Measurements from ENCODE around the gene MRM1.

Gene MRM1

GRCh38 chr17:36631022-36631421, 29.6 kb downstream of the MRM1 start:
- no peak for DNase-seq (ENCODE audit: low read depth in 2 of 2)

- no peak for DNase-seq (ENCODE audit: low read depth in 2 of 2)
Observed at GRCh38 chr17:36632916-36633771, 31.8 kb downstream of the MRM1 start.

- DNase-seq (ENCODE audit: low read depth in 2 of 2): no peak
Observed at GRCh38 chr17:36640346-36640745, 39.0 kb downstream of the MRM1 start.

GRCh38 chr17:36640836-36641235, 39.5 kb downstream of the MRM1 start:
- DNase-seq (ENCODE audit: low read depth in 2 of 2): no peak

GRCh38 chr17:36641331-36641876, 40.0 kb downstream of the MRM1 start:
- no peak for DNase-seq (ENCODE audit: low read depth in 2 of 2)

GRCh38 chr17:36641877-36642845, 40.8 kb downstream of the MRM1 start:
- DNase-seq (ENCODE audit: low read depth in 2 of 2): no peak

- no peak for DNase-seq (ENCODE audit: low read depth in 2 of 2)
Observed at GRCh38 chr17:36643086-36643685, 41.8 kb downstream of the MRM1 start.

GRCh38 chr17:36645422-36645821, 44.0 kb downstream of the MRM1 start:
- no peak for DNase-seq (ENCODE audit: low read depth in 2 of 2)

- no peak for DNase-seq (ENCODE audit: low read depth in 2 of 2)
Observed at GRCh38 chr17:36647636-36648035, 46.3 kb downstream of the MRM1 start.

GRCh38 chr17:36650096-36650775, 48.9 kb downstream of the MRM1 start:
- no peak for DNase-seq (ENCODE audit: low read depth in 2 of 2)

- no peak for DNase-seq (ENCODE audit: low read depth in 2 of 2)
Observed at GRCh38 chr17:36653374-36653773, 52.0 kb downstream of the MRM1 start.

- DNase-seq (ENCODE audit: low read depth in 2 of 2): no peak
Observed at GRCh38 chr17:36653856-36654255, 52.5 kb downstream of the MRM1 start.

- no peak for DNase-seq (ENCODE audit: low read depth in 2 of 2)
Observed at GRCh38 chr17:36655726-36656125, 54.3 kb downstream of the MRM1 start.

GRCh38 chr17:36657390-36657762, 56.0 kb downstream of the MRM1 start:
- no peak for DNase-seq (ENCODE audit: low read depth in 2 of 2)

GRCh38 chr17:36657763-36658490, 56.5 kb downstream of the MRM1 start:
- no peak for DNase-seq (ENCODE audit: low read depth in 2 of 2)

Measured in stimulated activated CD4-positive, alpha-beta T cell treated with anti-CD3 and anti-CD28 coated beads, Interleukin-1b, Interleukin-23, amount 100 ng/mL, for 1 hour (primary cell).